ENCODE measurements around the gene LCLAT1.

LCLAT1 gene

DNA sequence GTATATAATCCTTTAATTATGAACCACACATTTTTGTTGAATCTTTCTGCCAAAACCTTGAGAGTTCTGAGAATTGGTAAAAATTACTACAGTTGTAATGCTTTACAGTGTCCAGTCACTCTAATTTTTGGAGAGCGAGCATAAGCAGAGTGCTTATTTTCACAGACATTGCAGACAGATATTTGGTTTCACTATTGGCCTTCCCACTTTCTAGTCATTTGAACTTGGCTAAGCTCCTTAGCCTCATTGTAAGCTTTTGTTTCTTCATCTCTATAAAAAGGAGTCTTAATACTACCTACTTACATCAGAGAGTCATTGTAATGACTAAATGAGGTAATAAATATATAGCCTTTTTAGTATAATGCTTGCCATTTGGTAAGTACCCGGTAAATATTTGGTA, 80.4 kb downstream of the LCLAT1 start:
- DNase-seq: no peak

DNA sequence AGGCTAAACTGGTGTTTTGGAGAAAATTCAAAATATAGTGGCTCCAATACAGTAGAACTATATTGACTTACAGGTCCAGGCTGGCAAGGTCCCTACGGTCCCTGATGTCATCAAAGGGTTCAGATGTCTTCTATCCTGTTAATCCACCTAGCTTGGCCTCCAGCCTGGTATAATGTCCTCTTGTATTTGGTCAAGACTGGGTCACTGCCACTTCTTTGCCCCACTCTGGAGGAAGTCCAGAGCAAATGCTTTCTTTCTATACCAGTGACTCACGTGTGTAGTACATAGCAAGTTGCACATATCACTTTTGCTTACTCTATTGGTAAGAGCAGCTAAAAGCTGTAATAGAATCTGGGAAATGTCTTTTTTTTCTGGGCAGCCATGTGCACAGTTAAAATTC, 80.8 kb downstream of the LCLAT1 start:
- no peak for DNase-seq

GRCh38 chr2:30530346-30530745, 83.3 kb downstream of the LCLAT1 start:
- no peak for DNase-seq

- no peak for DNase-seq
These were observed 94.6 kb downstream of the LCLAT1 start for GRCh38 chr2:30541680-30542079.

- DNase-seq: no peak
These were observed 98.8 kb downstream of the LCLAT1 start for GRCh38 chr2:30545875-30546274.

DNA sequence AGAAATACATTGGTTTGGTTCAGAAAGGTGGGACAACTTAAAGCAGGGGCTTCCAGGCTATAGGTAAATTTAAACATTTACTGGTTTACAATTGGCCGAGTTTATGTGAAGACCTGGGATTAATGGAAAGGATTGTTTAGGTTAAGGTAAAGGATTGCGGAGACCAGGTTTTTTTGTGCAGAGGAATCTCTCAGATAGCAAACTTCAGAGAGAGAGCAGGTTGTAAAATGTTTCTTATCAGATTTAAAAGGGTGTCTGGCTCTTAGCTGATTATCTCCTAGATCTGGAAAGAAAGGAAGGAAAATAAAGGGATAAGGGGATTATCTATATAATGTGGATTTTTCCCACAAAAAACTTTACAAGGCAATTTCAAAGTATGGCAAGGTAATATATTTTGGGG, 101.3 kb downstream of the LCLAT1 start:
- DNase-seq: no peak

DNA sequence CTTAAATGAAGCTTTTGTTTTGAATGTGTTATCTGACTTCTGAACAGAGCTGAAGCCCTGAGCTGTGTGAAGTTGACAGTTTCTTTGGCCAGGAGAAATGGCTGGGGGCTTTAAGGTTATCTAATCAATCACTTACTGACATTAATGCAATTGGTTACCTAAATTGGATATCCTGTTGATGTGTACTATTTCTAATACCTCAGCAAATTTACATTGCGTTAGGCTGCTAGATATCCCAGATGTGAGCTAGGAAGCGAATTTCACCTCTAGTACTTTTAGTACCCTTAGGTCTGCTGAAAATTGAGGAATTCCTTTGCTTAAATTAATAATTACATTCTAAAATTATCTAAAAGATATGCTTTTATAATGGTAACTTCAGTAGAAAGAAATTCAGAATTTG, 102.0 kb downstream of the LCLAT1 start:
- DNase-seq: no peak

- no peak for DNase-seq
These were observed 112.7 kb downstream of the LCLAT1 start for GRCh38 chr2:30559544-30560275.

GRCh38 chr2:30561349-30561748, 114.3 kb downstream of the LCLAT1 start:
- no peak for DNase-seq

GRCh38 chr2:30565851-30566358, 118.9 kb downstream of the LCLAT1 start:
- DNase-seq: no peak

GRCh38 chr2:30566631-30567030, 119.6 kb downstream of the LCLAT1 start:
- no peak for DNase-seq

DNA sequence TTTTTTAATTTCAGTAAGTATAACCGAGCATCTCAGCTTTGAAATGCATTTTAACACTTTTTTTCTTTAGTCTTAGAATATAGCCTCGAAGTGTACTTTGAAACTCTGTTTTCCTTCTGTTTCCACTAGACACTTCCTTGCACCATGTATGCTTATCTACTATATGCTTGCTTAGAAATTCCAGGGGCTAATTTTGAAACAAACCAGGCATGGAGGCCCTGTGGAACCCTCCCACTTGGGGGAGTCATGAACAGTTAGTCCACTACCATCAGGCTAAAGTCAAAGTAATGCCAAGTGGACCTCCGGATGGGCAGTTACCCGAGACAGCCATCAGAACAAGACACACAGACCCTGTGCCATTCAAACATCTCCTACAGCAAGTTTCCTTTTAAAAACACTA, 120.3 kb downstream of the LCLAT1 start:
- no peak for DNase-seq

DNA sequence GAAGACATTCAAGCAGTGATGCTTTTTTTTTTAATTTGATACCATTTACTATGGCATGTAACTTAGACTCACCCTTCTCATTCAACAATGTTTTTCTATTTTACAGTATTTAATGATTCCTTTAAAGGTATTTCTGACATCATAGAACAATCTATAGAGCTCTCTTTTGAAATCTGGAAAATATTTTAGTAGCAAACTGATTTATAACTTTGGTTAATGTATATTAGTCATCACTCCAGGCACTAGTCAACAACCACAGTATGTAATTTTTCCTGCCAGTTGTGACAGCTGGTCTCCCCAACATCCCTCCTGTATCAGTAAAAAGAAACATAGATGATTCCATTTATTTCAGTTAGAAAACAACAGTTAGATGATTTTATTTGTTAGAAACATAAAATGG, 122.9 kb downstream of the LCLAT1 start:
- no peak for DNase-seq

GRCh38 chr2:30577151-30577550, 130.1 kb downstream of the LCLAT1 start:
- DNase-seq: no peak

GRCh38 chr2:30580391-30580790, 133.3 kb downstream of the LCLAT1 start:
- no peak for DNase-seq

GRCh38 chr2:30582521-30582920, 135.5 kb downstream of the LCLAT1 start:
- DNase-seq: no peak

- DNase-seq: no peak
These were observed 136.2 kb downstream of the LCLAT1 start for GRCh38 chr2:30583204-30583749.

DNA sequence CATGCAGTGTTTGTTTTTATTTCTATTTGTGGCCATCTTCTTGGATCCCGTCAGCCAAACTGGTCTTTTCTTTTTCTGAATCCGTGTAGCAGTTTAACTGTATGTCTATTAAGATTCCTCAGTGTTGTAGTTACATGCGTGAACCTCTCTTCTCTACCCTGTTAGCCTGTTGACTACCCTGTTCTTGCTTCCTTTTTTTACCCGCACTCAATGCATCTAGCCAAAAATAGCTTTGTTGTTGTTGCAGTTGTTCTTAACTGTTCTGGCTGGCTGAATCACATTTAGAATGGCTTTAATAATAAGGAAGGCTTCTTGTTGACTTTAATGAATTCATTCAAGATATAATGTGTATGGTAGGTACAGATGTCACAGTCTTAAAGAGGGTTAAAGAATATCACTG, 137.1 kb downstream of the LCLAT1 start:
- DNase-seq: no peak

DNA sequence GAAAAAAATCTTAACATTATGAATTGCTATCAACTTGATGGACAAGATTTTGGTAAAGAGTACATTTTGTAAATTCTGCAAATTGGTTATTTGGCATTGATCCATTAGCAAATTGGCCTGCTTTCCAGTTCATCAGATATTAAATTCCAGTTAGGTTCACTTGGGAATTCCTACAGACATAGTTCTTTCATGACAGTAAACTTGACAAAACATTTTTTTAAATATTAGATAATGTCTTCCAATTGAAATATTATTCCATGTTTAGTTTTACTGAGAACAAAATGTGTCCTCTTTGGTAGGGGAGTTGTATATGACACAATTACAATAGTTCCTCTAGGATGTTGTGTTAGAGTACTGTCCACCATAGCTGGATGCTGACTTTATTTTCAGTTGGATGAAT, 141.9 kb downstream of the LCLAT1 start:
- no peak for DNase-seq

GRCh38 chr2:30590407-30590806, 143.4 kb downstream of the LCLAT1 start:
- DNase-seq: no peak

- no peak for DNase-seq
These were observed 144.1 kb downstream of the LCLAT1 start for GRCh38 chr2:30591186-30591585.

DNA sequence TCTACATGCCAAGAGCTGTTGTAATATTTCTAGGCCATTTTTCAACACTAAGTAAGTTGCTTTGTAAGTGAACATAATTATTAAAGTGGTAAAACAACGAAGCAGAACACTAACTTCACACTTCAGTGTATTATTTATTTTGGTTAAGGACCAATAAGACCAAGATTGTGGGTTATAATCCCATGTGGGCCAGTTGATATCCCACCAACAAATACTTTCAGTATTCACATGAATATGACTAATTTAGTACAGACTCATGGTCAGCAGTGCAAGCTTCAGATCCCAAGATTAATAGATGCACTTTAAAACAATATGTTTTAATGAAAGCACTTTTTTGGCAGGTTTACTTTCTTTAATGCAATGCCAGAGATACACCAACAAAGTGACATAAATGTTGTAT, 154.3 kb downstream of the LCLAT1 start:
- DNase-seq: no peak

- no peak for DNase-seq
These were observed 158.2 kb downstream of the LCLAT1 start for GRCh38 chr2:30605197-30605596.

DNA sequence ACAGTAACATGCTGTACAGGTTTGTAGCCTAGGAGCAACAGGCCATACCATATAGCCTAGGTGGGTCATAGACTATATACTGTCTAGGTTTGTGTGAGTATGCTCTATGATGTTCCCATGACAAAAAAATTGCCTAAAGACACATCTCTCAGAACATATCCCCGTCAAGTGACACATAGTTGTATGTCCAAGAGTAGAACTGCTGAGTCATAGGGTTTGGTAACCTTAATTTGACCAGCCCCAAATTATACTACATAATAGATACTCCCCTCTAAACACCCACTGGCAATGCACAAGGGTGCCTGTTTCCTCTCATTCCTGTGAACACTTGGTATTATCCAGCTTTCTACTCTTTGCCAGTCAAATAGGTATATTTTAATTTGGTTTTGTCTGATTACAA, 161.6 kb downstream of the LCLAT1 start:
- no peak for DNase-seq

- no peak for DNase-seq
These were observed 164.5 kb downstream of the LCLAT1 start for GRCh38 chr2:30611583-30611982.

Measured in central memory CD4-positive, alpha-beta T cell (primary cell).